BE2C (cell line): ENCODE results near the gene SCAF8.

ENCODE experiments used
- DNase-seq: peaks from one replicate; pipeline ENCODE4 v3.0.0-alpha.2; 2020
- H3K27me3 ChIP-seq: fragments of 250-450 bp; sonication (Bioruptor Pico); 2 replicates; pipeline ENCODE4 v1.5.1; 2020; ENCODE audit warnings: mild to moderate bottlenecking
- H3K36me3 ChIP-seq: fragments of 250-450 bp; sonication (Bioruptor Pico); 2 replicates; pipeline ENCODE4 v1.5.1; 2020; ENCODE audit warnings: mild to moderate bottlenecking
- H3K4me1 ChIP-seq: fragments of 250-450 bp; sonication (Bioruptor Pico); 2 replicates; pipeline ENCODE4 v1.5.1; 2020
- H3K4me3 ChIP-seq: 2 replicates; pipeline ENCODE4 v1.5.1; 2011; ENCODE audit warnings: low read depth, low read length
- H3K9me3 ChIP-seq: fragments of 250-450 bp; sonication (Bioruptor Pico); 2 replicates; pipeline ENCODE4 v1.5.1; 2020
- TF ChIP-seq, protein P1 (sequence below): IDR thresholded peaks from 2 replicates; pipeline ENCODE4 v1.5.1; 2012; ENCODE audit warnings: mild to moderate bottlenecking, low read depth, low read length

Gene SCAF8

DNA sequence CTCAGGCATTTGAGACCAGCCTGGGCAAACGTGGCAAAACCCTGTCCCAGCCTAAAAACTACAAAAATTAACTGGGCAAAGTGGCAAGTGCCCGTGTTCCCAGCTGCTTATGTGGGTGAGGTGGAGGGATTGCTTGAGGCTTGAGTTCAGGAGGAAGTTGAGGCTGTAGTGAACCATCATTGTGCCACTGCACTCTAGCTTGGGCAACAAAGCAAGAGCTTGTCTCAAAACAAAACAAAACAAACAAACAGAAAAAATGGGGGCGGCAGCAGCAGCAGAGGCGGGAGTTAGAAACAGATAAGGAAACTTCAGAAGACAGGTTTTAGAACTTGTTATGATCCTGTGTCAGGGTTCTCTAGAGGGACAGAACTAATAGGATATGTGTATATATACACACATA is 49.0 kb downstream of the SCAF8 start:
- peaks cover 13% of the 10 kb centered on the region; the same call in 1 of the 2 replicates for H3K36me3 ChIP-seq
- TF ChIP-seq, protein P1, sequence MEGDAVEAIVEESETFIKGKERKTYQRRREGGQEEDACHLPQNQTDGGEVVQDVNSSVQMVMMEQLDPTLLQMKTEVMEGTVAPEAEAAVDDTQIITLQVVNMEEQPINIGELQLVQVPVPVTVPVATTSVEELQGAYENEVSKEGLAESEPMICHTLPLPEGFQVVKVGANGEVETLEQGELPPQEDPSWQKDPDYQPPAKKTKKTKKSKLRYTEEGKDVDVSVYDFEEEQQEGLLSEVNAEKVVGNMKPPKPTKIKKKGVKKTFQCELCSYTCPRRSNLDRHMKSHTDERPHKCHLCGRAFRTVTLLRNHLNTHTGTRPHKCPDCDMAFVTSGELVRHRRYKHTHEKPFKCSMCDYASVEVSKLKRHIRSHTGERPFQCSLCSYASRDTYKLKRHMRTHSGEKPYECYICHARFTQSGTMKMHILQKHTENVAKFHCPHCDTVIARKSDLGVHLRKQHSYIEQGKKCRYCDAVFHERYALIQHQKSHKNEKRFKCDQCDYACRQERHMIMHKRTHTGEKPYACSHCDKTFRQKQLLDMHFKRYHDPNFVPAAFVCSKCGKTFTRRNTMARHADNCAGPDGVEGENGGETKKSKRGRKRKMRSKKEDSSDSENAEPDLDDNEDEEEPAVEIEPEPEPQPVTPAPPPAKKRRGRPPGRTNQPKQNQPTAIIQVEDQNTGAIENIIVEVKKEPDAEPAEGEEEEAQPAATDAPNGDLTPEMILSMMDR, result no peak
- no peaks in the 10 kb centered on the region for H3K27me3 ChIP-seq
- H3K4me1 ChIP-seq, result no peaks in the 10 kb centered on the region
- no peaks in the 10 kb centered on the region for H3K9me3 ChIP-seq
- no peak overlapping the region for H3K4me3 ChIP-seq
- no peak for DNase-seq

DNA sequence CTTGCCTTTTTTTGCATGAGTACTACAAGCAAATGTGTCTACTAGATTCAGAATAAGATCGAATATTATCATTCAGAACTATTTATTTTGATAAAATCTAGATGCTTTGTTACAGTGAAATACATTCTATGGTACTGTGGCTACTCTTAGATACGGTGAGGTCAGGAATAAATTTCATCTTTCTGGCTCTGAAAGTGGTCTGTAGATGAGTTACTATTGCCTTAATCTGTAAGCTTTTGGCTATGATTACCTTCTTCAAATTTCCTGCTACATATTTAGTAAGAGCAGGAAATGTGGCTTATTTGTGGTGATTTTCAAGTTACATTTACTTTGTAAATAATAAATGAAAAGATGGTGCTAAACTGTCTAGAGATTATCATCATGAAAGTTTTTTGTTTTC is 50.0 kb downstream of the SCAF8 start:
- no peak for DNase-seq
- no peak overlapping the region for H3K4me3 ChIP-seq
- peaks cover 15% of the 10 kb centered on the region; the same call in 1 of the 2 replicates for H3K36me3 ChIP-seq
- no peaks in the 10 kb centered on the region for H3K4me1 ChIP-seq
- TF ChIP-seq, protein P1, result no peak
- H3K27me3 ChIP-seq, result no peaks in the 10 kb centered on the region
- no peaks in the 10 kb centered on the region for H3K9me3 ChIP-seq

DNA sequence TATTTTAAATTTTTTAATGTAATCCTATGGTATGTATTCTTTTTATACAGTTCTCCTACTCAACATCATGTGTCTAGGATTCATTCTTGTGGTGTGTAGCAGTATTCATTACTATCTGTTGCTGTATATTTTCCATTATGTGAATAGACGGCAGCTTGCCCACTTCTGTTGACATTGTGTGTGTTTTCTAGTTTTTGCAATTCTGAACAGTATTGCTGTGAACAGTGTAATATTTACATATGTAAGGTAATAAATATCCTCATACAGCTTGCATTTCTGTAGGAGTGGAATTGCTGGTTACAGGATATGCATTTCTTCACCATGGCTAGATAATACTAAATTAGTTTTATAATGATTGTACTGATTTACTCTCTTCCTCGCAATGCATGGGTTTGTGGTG is 51.9 kb downstream of the SCAF8 start:
- TF ChIP-seq, protein P1, result no peak
- Histone ChIP-seq H3K36me3 (peaks cover 20% of the 10 kb centered on the region), H3K4me1 (no peaks in the 10 kb centered on the region), H3K4me3 (no peak overlapping the region), H3K27me3 (no peaks in the 10 kb centered on the region; the same call in 1 of the 2 replicates), H3K9me3 (no peaks in the 10 kb centered on the region)
- no peak for DNase-seq

DNA sequence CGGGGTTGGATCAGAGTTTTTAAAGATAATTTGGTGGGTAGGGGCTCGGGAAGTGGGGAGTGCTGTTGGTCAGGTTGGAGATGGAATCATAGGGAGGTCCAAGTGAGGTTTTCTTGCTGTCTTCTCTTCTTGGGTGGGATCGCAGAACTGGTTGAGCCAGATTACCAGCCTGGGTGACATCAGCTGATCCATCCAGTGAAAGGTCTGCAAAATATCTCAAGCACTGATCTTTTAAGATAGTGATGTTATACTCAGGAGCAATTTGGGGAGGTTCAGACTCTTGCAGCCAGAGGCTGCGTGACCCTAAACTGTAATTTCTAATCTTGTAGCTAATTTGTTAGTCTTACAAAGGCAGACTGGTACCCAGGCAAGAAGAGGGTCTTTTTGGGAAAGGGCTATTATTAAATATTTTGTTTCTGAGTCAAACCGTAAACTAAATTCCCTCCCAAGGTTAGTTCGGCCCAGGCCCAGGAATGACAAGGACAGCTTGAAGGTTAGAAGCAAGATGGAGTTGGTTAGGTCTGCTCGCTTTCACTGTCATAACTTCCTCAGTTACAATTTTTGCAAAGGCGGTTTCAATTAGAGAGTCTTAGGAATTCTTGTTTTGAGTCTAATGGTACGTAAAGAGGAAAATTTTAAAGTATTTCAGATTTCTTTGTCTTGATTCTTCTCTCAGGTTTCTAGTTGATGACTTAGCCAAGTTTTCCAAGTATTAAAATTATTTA is 53.1 kb downstream of the SCAF8 start:
- DNase-seq, result no peak
- Histone ChIP-seq H3K4me3 (no peak overlapping the region), H3K9me3 (no peaks in the 10 kb centered on the region), H3K4me1 (no peaks in the 10 kb centered on the region), H3K36me3 (peaks cover 24% of the 10 kb centered on the region), H3K27me3 (no peaks in the 10 kb centered on the region; the same call in 1 of the 2 replicates)
- TF ChIP-seq, protein P1, result no peak

DNA sequence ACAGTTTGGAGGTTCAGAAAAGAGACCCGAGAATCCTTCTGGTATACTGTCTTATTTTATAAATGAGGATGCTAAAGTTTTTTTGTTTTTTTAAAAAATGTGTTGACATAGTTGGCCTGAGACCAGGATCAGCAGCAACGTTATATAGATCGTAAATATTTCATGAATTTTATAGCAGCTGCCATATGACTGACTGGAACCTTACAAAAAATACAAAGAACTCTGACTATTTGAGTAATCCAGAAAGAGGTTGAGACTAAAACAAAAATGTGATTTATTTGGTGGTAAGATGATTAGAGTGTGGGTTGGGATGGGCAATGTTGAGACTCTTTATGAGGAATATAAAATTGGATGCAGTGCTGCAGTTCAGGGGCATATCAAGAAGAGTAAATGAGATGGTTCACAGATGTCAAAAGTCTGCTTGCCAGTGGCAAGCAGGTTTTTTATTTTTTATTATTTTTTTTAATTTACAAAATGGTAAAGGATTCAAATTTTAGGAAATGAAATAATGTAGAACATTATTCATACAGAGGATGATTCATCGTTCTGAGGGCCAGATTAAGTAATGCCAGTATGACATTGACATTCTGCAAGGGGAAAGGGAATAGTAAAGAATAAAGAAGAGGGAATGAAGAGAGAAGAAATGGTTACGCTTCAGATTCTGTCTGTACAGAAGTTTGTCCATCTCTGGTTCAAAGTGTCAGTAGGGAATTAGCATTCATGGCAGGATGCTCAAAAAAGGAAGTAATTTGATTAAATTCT is 58.5 kb downstream of the SCAF8 start:
- Histone ChIP-seq H3K9me3 (no peaks in the 10 kb centered on the region), H3K4me3 (no peak overlapping the region), H3K36me3 (peaks cover 40% of the 10 kb centered on the region), H3K27me3 (no peaks in the 10 kb centered on the region; the same call in 1 of the 2 replicates), H3K4me1 (no peaks in the 10 kb centered on the region)
- TF ChIP-seq, protein P1, result no peak
- no peak for DNase-seq

DNA sequence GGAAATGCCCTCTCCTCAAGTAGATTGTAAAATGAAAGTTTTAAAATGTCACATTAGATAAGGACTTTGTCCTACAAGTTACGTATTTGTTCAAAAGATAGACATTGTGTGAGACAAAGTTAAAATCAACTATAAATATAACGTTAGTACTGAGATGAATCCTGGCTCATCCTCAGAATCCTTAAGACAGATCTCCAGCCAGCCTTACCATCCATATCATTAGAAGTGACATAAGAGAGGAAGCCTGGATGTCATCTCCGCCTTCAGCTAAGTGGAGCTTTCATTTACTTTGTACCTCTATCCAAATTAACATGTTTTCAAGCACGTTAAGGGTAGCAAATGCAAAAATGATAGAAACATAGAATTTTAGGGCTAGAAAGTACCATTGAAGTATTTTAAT is 59.1 kb downstream of the SCAF8 start:
- TF ChIP-seq, protein P1, result no peak
- H3K36me3 ChIP-seq, result peaks cover 40% of the 10 kb centered on the region
- no peaks in the 10 kb centered on the region; the same call in 1 of the 2 replicates for H3K27me3 ChIP-seq
- H3K9me3 ChIP-seq, result no peaks in the 10 kb centered on the region
- no peak for DNase-seq
- H3K4me3 ChIP-seq, result no peak overlapping the region
- no peaks in the 10 kb centered on the region for H3K4me1 ChIP-seq
